K562 (cell line): ENCODE measurements around the gene ERVK3-1. TPM values are rescaled to one million over a fixed set of nuclear protein-coding genes. Genes with fewer than 3 reads are reported as not detected.
A peak's percentile ranks its signal among the peaks of the same experiment; 100 is the strongest.

Experiments
- CXXC5 ChIP-seq: fragments of 250-450 bp; sonication (Bioruptor Pico); IDR thresholded peaks from 2 replicates; pipeline ENCODE4 v1.8.0; 2022; ENCODE audit warnings: inconsistent platforms, mild to moderate bottlenecking, moderate library complexity
- DLX4 ChIP-seq: fragments of 250-450 bp; sonication (Bioruptor Pico); IDR thresholded peaks from 2 replicates; pipeline ENCODE4 v1.6.1; 2021; ENCODE audit warnings: mild to moderate bottlenecking
- EGR1 ChIP-seq: fragments of 450-650 bp; conservative IDR thresholded peaks from 2 replicates; pipeline ENCODE4 v1.6.1; 2017; ENCODE audit warnings: mild to moderate bottlenecking
- KAT7 ChIP-seq: sonication (generic); formaldehyde crosslinking; IDR thresholded peaks from 2 replicates; pipeline ENCODE4 v1.8.0; 2022; ENCODE audit warnings: missing genetic modification reagents, mild to moderate bottlenecking, borderline replicate concordance
- MLLT1 ChIP-seq, 2 experiments: fragments of 450-650 bp; IDR thresholded peaks; 2 replicates each; pipeline ENCODE4 v1.6.1; 2016
- PATZ1 ChIP-seq: fragments of 250-450 bp; sonication (Bioruptor Pico); IDR thresholded peaks from 2 replicates; pipeline ENCODE4 v1.5.0; 2020; ENCODE audit warnings: mild to moderate bottlenecking, borderline replicate concordance
- PURB ChIP-seq: sonication (generic); formaldehyde crosslinking; IDR thresholded peaks from 2 replicates; pipeline ENCODE4 v1.9.0; 2021; ENCODE audit warnings: low read depth, mild to moderate bottlenecking, missing genetic modification reagents
- SIN3A ChIP-seq, 2 experiments: fragments of 150-350 bp in 1 of 2; IDR thresholded peaks; 2 replicates each; pipeline ENCODE4 v1.6.1; 2011 to 2016; ENCODE audit warnings: borderline replicate concordance in 2 of 2, low read depth in 2 of 2, low read length in 2 of 2, mild to moderate bottlenecking in 2 of 2, moderate library complexity in 2 of 2; ENCODE audit not compliant: control insufficient read depth in 1 of 2
- SRF ChIP-seq, 2 experiments: fragments of 250-450, 450-650 bp in 1 of 2; sonication (Bioruptor Pico) in 1 of 2; sonication (generic) in 1 of 2; formaldehyde crosslinking; IDR thresholded peaks; 2 replicates each; pipeline versions ENCODE4 v1.5.0 to v1.5.1; 2020 to 2022; ENCODE audit warnings: mild to moderate bottlenecking in 1 of 2, missing genetic modification reagents in 1 of 2
- ZBTB1 ChIP-seq: sonication (generic); formaldehyde crosslinking; IDR thresholded peaks from 2 replicates; pipeline ENCODE4 v1.8.1; 2023; ENCODE audit warnings: missing genetic modification reagents, low read depth, mild to moderate bottlenecking, borderline replicate concordance
- ZNF12 ChIP-seq: sonication (generic); formaldehyde crosslinking; IDR thresholded peaks from 2 replicates; pipeline ENCODE4 v1.4.0; 2020; ENCODE audit warnings: mild to moderate bottlenecking, missing genetic modification reagents
- ZNF41 ChIP-seq: fragments of 250-450 bp; sonication (Bioruptor Pico); conservative IDR thresholded peaks from 2 replicates; pipeline ENCODE4 v1.4.0; 2020; ENCODE audit warnings: mild to moderate bottlenecking
- ZNF592 ChIP-seq: fragments of 450-650 bp; IDR thresholded peaks from 2 replicates; pipeline ENCODE4 v1.6.1; 2017; ENCODE audit warnings: antibody characterized with exemption, mild to moderate bottlenecking
- ZNF785 ChIP-seq: fragments of 250-450 bp; sonication (Bioruptor Pico); IDR thresholded peaks from 2 replicates; pipeline ENCODE4 v1.4.0; 2020; ENCODE audit warnings: mild to moderate bottlenecking
- polyA plus RNA-seq, 8 experiments: library from polyadenylated mRNA; depleted of rRNA in 4 of 8; stranded (reverse) in 5 of 8; unstranded in 3 of 8; fragments of >200 nt; fragmentation: Nextera tagmentation in 2 of 8; fragmentation: Illumina TruSeq in 1 of 8; extraction: Ambion mirVana in 2 of 8; extraction: Trizol in 1 of 8; gene quantifications; 2 replicates each; pipeline versions ENCODE4 v1.2.1 to v1.2.3, GENCODE V29; 2011 to 2014; ENCODE audit warnings: inconsistent platforms in 1 of 8, missing spikeins in 1 of 8
- total RNA-seq, 7 experiments: library from RNA; depleted of rRNA in 6 of 7; stranded (reverse); fragments of >200 nt in 6 of 7; fragmentation: Illumina TruSeq in 2 of 7; extraction: Trizol in 2 of 7; gene quantifications; 2 replicates each; pipeline versions ENCODE4 v1.2.1 to v1.2.3, GENCODE V29; 2011 to 2021; ENCODE audit warnings: low replicate concordance in 1 of 7
- TF ChIP-seq, protein P1 (sequence below), 3 experiments: fragments of 200-800 bp in 1 of 3; sonication (Bioruptor generic) in 1 of 3; sonication (generic) in 1 of 3; formaldehyde crosslinking in 1 of 3; IDR thresholded peaks; 2 replicates each; pipeline versions ENCODE4 v1.6.1 to v1.8.0; 2016 to 2022; ENCODE audit warnings: mild to moderate bottlenecking in 2 of 3, missing compliant biosample characterization in 2 of 3, missing genetic modification characterization in 2 of 3, missing genetic modification reagents in 1 of 3
- TF ChIP-seq, protein P2 (sequence below): fragments of 450-650 bp; IDR thresholded peaks from one replicate; pipeline ENCODE4 v1.6.1; 2018; ENCODE audit warnings: mild to moderate bottlenecking, moderate library complexity; ENCODE audit not compliant: partially characterized antibody

Gene ERVK3-1
- total and polyA plus RNA-seq, 9 of the 15 experiments (the other 6 are each of a cell fraction or from before 2014, with no cell fraction given): 87.6 to 299 (median 119) TPM

- TF ChIP-seq, protein P1, sequence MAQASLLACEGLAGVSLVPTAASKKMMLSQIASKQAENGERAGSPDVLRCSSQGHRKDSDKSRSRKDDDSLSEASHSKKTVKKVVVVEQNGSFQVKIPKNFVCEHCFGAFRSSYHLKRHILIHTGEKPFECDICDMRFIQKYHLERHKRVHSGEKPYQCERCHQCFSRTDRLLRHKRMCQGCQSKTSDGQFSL (CRISPR knock-in tag; IDR thresholded peaks at IDR 0.05): no peak
- TF ChIP-seq, protein P1 (tag; IDR thresholded peaks at IDR 0.05): peak in 1 of 2 experiments; percentile 28; a peak in 1 of 4 replicates
- TF ChIP-seq PURB (CRISPR knock-in tag): no peak
- no peak for TF ChIP-seq ZNF785 (CRISPR knock-in tag)
- TF ChIP-seq CXXC5 (CRISPR knock-in tag): no peak
- TF ChIP-seq ZBTB1: peak; percentile 61; the same call in 1 of the 2 replicates
- TF ChIP-seq DLX4 (CRISPR knock-in tag): no peak
- TF ChIP-seq MLLT1 (IDR thresholded peaks at IDR 0.05): peak in 1 of 2 experiments; percentile 70; a peak in 1 of 4 replicates
- peak; percentile 83 for TF ChIP-seq EGR1
- TF ChIP-seq, protein P2, sequence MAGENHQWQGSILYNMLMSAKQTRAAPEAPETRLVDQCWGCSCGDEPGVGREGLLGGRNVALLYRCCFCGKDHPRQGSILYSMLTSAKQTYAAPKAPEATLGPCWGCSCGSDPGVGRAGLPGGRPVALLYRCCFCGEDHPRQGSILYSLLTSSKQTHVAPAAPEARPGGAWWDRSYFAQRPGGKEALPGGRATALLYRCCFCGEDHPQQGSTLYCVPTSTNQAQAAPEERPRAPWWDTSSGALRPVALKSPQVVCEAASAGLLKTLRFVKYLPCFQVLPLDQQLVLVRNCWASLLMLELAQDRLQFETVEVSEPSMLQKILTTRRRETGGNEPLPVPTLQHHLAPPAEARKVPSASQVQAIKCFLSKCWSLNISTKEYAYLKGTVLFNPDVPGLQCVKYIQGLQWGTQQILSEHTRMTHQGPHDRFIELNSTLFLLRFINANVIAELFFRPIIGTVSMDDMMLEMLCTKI: no peak
- peak in 1 of 2 experiments; percentile 14; a peak in 1 of 4 replicates for TF ChIP-seq SIN3A (IDR thresholded peaks at IDR 0.05; ENCODE audit: borderline replicate concordance in 2 of 2, control insufficient read depth in 1 of 2, low read depth in 2 of 2, low read length in 2 of 2)
- no peak for TF ChIP-seq ZNF41 (CRISPR knock-in tag)
- TF ChIP-seq ZNF12: peak; percentile 71
- no peak for TF ChIP-seq PATZ1 (CRISPR knock-in tag)
- peak; percentile 99 for TF ChIP-seq KAT7 (CRISPR knock-in tag)
- no peak for TF ChIP-seq SRF (CRISPR knock-in tag; IDR thresholded peaks at IDR 0.05)
- TF ChIP-seq ZNF592: peak; percentile 73
Measured at GRCh38 chr19:58361900-58362271, 56.7 kb downstream of the ERVK3-1 start (continued).
